Hematopoietic multipotent progenitor cell treated with erythropoietin and hydrocortisone succinate and interleukin-3 and kit ligand, for 15 days (in vitro differentiated cells): ENCODE data around the gene TMEM116.
"Not testable (repeated sequence)": the region's sequence is repeated elsewhere in the genome, so short reads cannot be mapped to it uniquely, and the experiment has no call there.

ENCODE experiments used
- DNase-seq: peaks from one replicate; pipeline ENCODE4 v3.0.0-alpha.2; 2015; ENCODE audit warnings: low spot score

The TMEM116 gene

GRCh38 chr12:111976291-111976690, 36.7 kb downstream of the TMEM116 start:
- no peak for DNase-seq

GRCh38 chr12:111975161-111975931, 37.6 kb downstream of the TMEM116 start:
- DNase-seq, result no peak

- no peak for DNase-seq
Observed at GRCh38 chr12:111971800-111972199, 41.2 kb downstream of the TMEM116 start.

GRCh38 chr12:111964935-111965334, 48.0 kb downstream of the TMEM116 start:
- DNase-seq, result no peak

- DNase-seq, result not testable (repeated sequence)
Observed at GRCh38 chr12:111959518-111959917, 53.4 kb downstream of the TMEM116 start.

GRCh38 chr12:111957224-111957623, 55.7 kb downstream of the TMEM116 start:
- not testable (repeated sequence) for DNase-seq

GRCh38 chr12:111954969-111955368, 58.0 kb downstream of the TMEM116 start:
- DNase-seq, result no peak

- no peak for DNase-seq
Observed at GRCh38 chr12:111953455-111953854, 59.5 kb downstream of the TMEM116 start.

GRCh38 chr12:111952084-111952787, 60.7 kb downstream of the TMEM116 start:
- not testable (repeated sequence) for DNase-seq

GRCh38 chr12:111950961-111951676, 61.8 kb downstream of the TMEM116 start:
- DNase-seq, result not testable (repeated sequence)

GRCh38 chr12:111943929-111944328, 69.0 kb downstream of the TMEM116 start:
- no peak for DNase-seq

GRCh38 chr12:111942557-111942956, 70.4 kb downstream of the TMEM116 start:
- DNase-seq, result no peak

- no peak for DNase-seq
Observed at GRCh38 chr12:111937429-111937828, 75.5 kb downstream of the TMEM116 start.

- no peak for DNase-seq
Observed at GRCh38 chr12:111936869-111937268, 76.1 kb downstream of the TMEM116 start.

- no peak for DNase-seq
Observed at GRCh38 chr12:111932241-111932640, 80.7 kb downstream of the TMEM116 start.

- DNase-seq, result no peak
Observed at GRCh38 chr12:111927346-111927745, 85.6 kb downstream of the TMEM116 start.

- DNase-seq, result no peak
Observed at GRCh38 chr12:111926631-111927030, 86.3 kb downstream of the TMEM116 start.

- DNase-seq, result no peak
Observed at GRCh38 chr12:111925171-111925570, 87.8 kb downstream of the TMEM116 start.

- DNase-seq, result no peak
Observed at GRCh38 chr12:111907740-111908139, 105.2 kb downstream of the TMEM116 start.

GRCh38 chr12:111905502-111905901, 107.5 kb downstream of the TMEM116 start:
- no peak for DNase-seq

GRCh38 chr12:111904446-111904975, 108.5 kb downstream of the TMEM116 start:
- DNase-seq, result no peak

GRCh38 chr12:111901182-111901581, 111.8 kb downstream of the TMEM116 start:
- no peak for DNase-seq

GRCh38 chr12:111894556-111894955, 118.4 kb downstream of the TMEM116 start:
- DNase-seq, result no peak
